Effector CD4-positive, alpha-beta T cell (primary cell): Measurements from ENCODE around the gene EML3.
"Not testable (repeated sequence)": the region's sequence is repeated elsewhere in the genome, so short reads cannot be mapped to it uniquely, and the experiment has no call there.

Source experiments
- DNase-seq: peaks from one replicate; pipeline ENCODE4 v3.0.0-alpha.2; 2020
- total RNA-seq: gene quantifications from one replicate; lab custom pipeline; 2026; lab: John Stamatoyannopoulos, UW

The EML3 gene
- total RNA-seq = 169 reads per million, percentile 90 among the genes with 10 or more reads in this experiment

- peak; percentile 80 for DNase-seq
Observed at GRCh38 chr11:62612366-62613290, at the start of gene EML3, which contains the start of gene ROM1. EML3 (minus strand) TSS chr11:62612775; CDS start chr11:62612457, 318 bp downstream. ROM1 (plus strand) TSS chr11:62613257; CDS start chr11:62613282, 25 bp downstream.

- DNase-seq = no peak
Observed at GRCh38 chr11:62656796-62657429, 44.3 kb upstream of the EML3 start.

GRCh38 chr11:62654297-62654696 is 41.7 kb upstream of the EML3 start:
- no peak for DNase-seq

GRCh38 chr11:62652161-62653006 is 39.8 kb upstream of the EML3 start:
- DNase-seq = peak; percentile 30

- not testable (repeated sequence) for DNase-seq
Observed at GRCh38 chr11:62650283-62650682, 37.7 kb upstream of the EML3 start.

- DNase-seq = no peak
Observed at GRCh38 chr11:62649486-62649885, 36.9 kb upstream of the EML3 start.

GRCh38 chr11:62648967-62649364 is 36.4 kb upstream of the EML3 start:
- no peak for DNase-seq

GRCh38 chr11:62648185-62648966 is 35.8 kb upstream of the EML3 start:
- no peak for DNase-seq

- DNase-seq = no peak
Observed at GRCh38 chr11:62647609-62648005, 35.0 kb upstream of the EML3 start.

- no peak for DNase-seq
Observed at GRCh38 chr11:62646825-62647608, 34.4 kb upstream of the EML3 start.

GRCh38 chr11:62645946-62646824 is 33.6 kb upstream of the EML3 start, which contains the start of gene GANAB:
GANAB (minus strand) TSS chr11:62646613; CDS start chr11:62646599, 14 bp downstream.
- DNase-seq = peak; percentile 99

GRCh38 chr11:62645671-62645945 is 33.0 kb upstream of the EML3 start:
- DNase-seq = no peak

- no peak for DNase-seq
Observed at GRCh38 chr11:62644220-62644619, 31.6 kb upstream of the EML3 start.

GRCh38 chr11:62632492-62632891 is 19.9 kb upstream of the EML3 start:
- no peak for DNase-seq

GRCh38 chr11:62627713-62628112 is 15.1 kb upstream of the EML3 start:
- DNase-seq = no peak

- no peak for DNase-seq
Observed at GRCh38 chr11:62622476-62623089, 10.0 kb upstream of the EML3 start.

GRCh38 chr11:62621567-62622470 is 9.2 kb upstream of the EML3 start, which contains the start of gene B3GAT3:
B3GAT3 (minus strand) TSS chr11:62621986; CDS start chr11:62621947, 39 bp downstream.
- DNase-seq = peak; percentile 97

- DNase-seq = no peak
Observed at GRCh38 chr11:62621027-62621566, 8.5 kb upstream of the EML3 start.
